LNCAP (cell line): Measurements from ENCODE around the gene NFATC2.

ENCODE experiments used
- TF ChIP-seq, protein P1 (sequence below): fragments of 450-650 bp; IDR thresholded peaks from 2 replicates; pipeline ENCODE4 v1.5.1; 2017; ENCODE audit warnings: mild to moderate bottlenecking

Gene NFATC2

DNA sequence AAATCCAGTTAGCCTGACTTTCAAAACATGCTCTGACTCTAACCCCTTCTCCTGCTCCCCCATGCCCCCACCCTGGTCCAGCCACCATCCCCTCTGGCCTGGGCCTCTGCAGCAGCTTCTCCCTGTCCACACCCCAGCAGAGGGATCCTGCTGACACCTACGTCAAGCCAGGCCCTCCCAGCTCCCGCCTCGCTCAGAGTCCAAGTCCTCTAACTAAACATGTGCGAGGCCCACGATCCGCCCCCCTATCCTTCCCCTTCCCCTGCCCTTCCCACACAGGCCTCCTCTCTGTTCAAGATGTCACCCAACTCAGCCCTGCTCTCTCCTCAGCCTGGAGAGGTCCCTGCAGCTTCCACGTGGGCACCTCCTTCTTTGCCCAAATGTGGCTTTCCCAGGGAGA lies 33.7 kb downstream of the NFATC2 start:
- TF ChIP-seq, protein P1, sequence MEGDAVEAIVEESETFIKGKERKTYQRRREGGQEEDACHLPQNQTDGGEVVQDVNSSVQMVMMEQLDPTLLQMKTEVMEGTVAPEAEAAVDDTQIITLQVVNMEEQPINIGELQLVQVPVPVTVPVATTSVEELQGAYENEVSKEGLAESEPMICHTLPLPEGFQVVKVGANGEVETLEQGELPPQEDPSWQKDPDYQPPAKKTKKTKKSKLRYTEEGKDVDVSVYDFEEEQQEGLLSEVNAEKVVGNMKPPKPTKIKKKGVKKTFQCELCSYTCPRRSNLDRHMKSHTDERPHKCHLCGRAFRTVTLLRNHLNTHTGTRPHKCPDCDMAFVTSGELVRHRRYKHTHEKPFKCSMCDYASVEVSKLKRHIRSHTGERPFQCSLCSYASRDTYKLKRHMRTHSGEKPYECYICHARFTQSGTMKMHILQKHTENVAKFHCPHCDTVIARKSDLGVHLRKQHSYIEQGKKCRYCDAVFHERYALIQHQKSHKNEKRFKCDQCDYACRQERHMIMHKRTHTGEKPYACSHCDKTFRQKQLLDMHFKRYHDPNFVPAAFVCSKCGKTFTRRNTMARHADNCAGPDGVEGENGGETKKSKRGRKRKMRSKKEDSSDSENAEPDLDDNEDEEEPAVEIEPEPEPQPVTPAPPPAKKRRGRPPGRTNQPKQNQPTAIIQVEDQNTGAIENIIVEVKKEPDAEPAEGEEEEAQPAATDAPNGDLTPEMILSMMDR, result no peak

GRCh38 chr20:51508158-51508557 lies 34.4 kb downstream of the NFATC2 start:
- TF ChIP-seq, protein P1, result no peak

DNA sequence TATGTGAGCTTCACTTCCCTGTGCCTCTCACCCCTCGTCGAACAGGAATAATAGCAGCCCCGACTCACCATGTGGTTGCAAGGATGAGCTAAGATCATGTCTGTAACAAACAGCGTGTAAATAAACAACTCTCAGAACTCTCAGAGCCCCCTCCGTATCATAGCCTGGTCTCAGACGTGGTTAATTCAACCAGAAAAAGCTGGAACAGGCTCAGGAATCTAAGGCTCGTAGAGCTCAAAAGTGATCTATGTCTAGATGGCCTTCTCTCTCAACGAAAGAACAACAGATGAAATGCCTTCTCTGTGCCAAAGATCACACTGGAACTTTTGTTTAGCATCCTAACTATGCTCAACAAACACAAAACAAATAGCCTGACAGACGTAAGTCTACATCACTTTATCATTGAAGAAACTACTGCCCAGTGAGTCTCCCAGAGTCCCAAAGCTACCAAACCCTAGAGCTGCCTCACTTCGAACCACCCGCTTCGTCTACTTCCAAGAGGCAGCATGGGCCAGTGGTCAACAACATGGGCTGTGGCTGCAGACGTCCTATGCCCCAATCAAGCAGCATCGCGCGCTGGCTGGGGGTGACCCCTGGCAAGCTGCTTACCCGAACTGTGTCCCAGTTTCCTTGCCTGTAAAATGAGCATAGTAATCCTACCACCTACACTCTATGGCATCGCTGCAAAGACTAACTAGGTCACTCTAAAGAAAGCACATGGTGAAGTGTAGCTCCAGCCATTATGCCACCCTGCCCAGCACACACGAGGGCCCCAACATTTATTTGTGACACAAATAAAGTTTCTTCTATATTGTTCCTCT lies 35.1 kb downstream of the NFATC2 start:
- TF ChIP-seq, protein P1, result no peak

- TF ChIP-seq, protein P1, result no peak
These were observed 35.8 kb downstream of the NFATC2 start for GRCh38 chr20:51506527-51507215.

GRCh38 chr20:51505566-51505965 lies 37.0 kb downstream of the NFATC2 start:
- TF ChIP-seq, protein P1, result no peak

DNA sequence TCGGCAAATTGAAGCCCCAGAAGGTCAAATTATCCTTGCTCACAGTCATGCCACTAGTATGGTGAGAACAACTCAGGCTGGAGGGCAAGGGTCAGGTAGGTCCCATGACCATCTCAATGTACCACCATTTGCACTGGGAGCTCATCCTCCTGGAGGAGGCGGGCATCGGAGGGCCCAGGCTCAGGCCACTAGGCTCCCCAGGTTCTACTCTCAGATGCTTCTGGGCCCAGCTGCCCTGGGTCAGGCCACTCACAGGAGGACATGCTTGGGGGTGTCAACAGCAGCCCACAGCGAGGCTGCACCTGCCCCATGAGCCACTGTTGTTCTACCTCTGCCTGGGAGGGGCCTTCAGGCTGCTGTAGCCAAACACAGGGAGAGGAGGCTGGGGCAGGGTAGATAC lies 39.1 kb downstream of the NFATC2 start:
- TF ChIP-seq, protein P1, result no peak

- TF ChIP-seq, protein P1, result no peak
These were observed 41.6 kb downstream of the NFATC2 start for GRCh38 chr20:51500936-51501335.
